Brain microvascular endothelial cell (primary cell): Measurements from ENCODE around the gene ZCCHC12.
"Not testable (repeated sequence)": the region's sequence is repeated elsewhere in the genome, so short reads cannot be mapped to it uniquely, and the experiment has no call there.

ENCODE experiments used
- DNase-seq: peaks from one replicate; pipeline ENCODE4 v3.0.0-alpha.2; 2020
- H3K27ac ChIP-seq: fragments of 250-450 bp; sonication (Bioruptor Pico); 2 replicates; pipeline ENCODE4 v1.5.1; 2020; ENCODE audit warnings: mild to moderate bottlenecking, moderate library complexity
- H3K27me3 ChIP-seq: fragments of 250-450 bp; sonication (Bioruptor Pico); replicated peaks from 2 replicates; pipeline ENCODE4 v1.5.1; 2020; ENCODE audit warnings: mild to moderate bottlenecking
- H3K36me3 ChIP-seq: fragments of 250-450 bp; sonication (Bioruptor Pico); replicated peaks from 2 replicates; pipeline ENCODE4 v1.5.1; 2020; ENCODE audit warnings: mild to moderate bottlenecking
- H3K4me3 ChIP-seq: 2 replicates; pipeline ENCODE4 v1.5.1; 2011; ENCODE audit warnings: low read depth, mild to moderate bottlenecking, control low read depth, low read length, moderate library complexity
- in situ Hi-C: cut with HindIII; loops from 2 replicates; pipeline ENCODE4 v1.10.0; 2017; ENCODE audit warnings: low sequenced_read_pairs, low pct_ligation_motif_present
- TF ChIP-seq, protein P1 (sequence below): IDR thresholded peaks from 2 replicates; pipeline ENCODE4 v1.5.1; 2011; ENCODE audit warnings: low read depth, mild to moderate bottlenecking, moderate library complexity, low read length, control low read depth, inconsistent platforms; ENCODE audit errors: missing control alignments

Gene ZCCHC12

DNA sequence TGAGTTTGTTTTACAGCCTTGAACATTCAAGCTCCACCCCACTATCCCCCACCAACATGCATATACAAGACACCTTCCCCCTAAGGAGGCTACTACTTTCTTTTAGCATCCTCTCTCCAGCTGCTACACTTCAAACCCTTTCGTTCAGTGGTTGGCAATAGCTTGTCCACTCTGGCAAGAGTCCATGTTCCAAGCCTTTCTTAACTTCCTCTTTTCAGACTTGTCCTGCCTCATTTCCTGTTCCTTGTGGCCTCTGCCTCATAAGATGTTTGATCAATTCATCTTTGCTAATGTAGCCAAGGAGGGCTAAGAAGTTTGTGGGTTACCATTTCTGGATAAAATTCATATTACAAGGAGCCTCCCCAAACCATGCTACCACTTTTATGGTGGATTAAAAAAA, 20.8 kb upstream of the ZCCHC12 start:
- no peak for DNase-seq
- Histone ChIP-seq H3K27ac (no peak overlapping the region), H3K4me3 (no peak overlapping the region), H3K36me3 (no peaks in the 10 kb centered on the region), H3K27me3 (no peaks in the 10 kb centered on the region)
- in situ Hi-C loops = no loop called here
- TF ChIP-seq, protein P1, sequence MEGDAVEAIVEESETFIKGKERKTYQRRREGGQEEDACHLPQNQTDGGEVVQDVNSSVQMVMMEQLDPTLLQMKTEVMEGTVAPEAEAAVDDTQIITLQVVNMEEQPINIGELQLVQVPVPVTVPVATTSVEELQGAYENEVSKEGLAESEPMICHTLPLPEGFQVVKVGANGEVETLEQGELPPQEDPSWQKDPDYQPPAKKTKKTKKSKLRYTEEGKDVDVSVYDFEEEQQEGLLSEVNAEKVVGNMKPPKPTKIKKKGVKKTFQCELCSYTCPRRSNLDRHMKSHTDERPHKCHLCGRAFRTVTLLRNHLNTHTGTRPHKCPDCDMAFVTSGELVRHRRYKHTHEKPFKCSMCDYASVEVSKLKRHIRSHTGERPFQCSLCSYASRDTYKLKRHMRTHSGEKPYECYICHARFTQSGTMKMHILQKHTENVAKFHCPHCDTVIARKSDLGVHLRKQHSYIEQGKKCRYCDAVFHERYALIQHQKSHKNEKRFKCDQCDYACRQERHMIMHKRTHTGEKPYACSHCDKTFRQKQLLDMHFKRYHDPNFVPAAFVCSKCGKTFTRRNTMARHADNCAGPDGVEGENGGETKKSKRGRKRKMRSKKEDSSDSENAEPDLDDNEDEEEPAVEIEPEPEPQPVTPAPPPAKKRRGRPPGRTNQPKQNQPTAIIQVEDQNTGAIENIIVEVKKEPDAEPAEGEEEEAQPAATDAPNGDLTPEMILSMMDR = no peak

GRCh38 chrX:118807151-118808017, 16.2 kb upstream of the ZCCHC12 start:
- in situ Hi-C loops = no loop called here
- Histone ChIP-seq H3K36me3 (no peaks in the 10 kb centered on the region), H3K4me3 (no peak overlapping the region), H3K27me3 (no peaks in the 10 kb centered on the region), H3K27ac (no peak overlapping the region)
- TF ChIP-seq, protein P1 = peak; percentile 73
- peak; percentile 6 for DNase-seq

- H3K4me3 ChIP-seq, H3K36me3 ChIP-seq, in situ Hi-C loops, H3K27me3 ChIP-seq, H3K27ac ChIP-seq, DNase-seq: not testable (repeated sequence)
These were observed 6.4 kb upstream of the ZCCHC12 start for GRCh38 chrX:118817257-118817656.

GRCh38 chrX:118824173-118824730, 628 bp downstream of the ZCCHC12 start:
- no peaks in the 10 kb centered on the region for H3K27me3 ChIP-seq

GRCh38 chrX:118825227-118825626, 1.6 kb downstream of the ZCCHC12 start:
- TF ChIP-seq, protein P1 = no peak
- no peak for DNase-seq
- in situ Hi-C loops = no loop called here
- no peaks in the 10 kb centered on the region for H3K27me3 ChIP-seq
- H3K4me3 ChIP-seq = no peak overlapping the region
- H3K27ac ChIP-seq = no peak overlapping the region
- H3K36me3 ChIP-seq = no peaks in the 10 kb centered on the region

More at GRCh38 chrX:118824173-118824730, 628 bp downstream of the ZCCHC12 start:
- Histone ChIP-seq H3K27ac (no peak overlapping the region), H3K36me3 (no peaks in the 10 kb centered on the region), H3K4me3 (peak overlapping the region; percentile 43)
- DNase-seq = no peak
- in situ Hi-C loops = no loop called here
- TF ChIP-seq, protein P1 = peak; percentile 10

- Histone ChIP-seq H3K27ac (no peak overlapping the region), H3K36me3 (no peaks in the 10 kb centered on the region), H3K4me3 (peak overlapping the region; percentile 54), H3K27me3 (no peaks in the 10 kb centered on the region)
- DNase-seq = peak; percentile 31
- TF ChIP-seq, protein P1 = peak; percentile 72
- in situ Hi-C loops = no loop called here
These were observed 15.8 kb downstream of the ZCCHC12 start for GRCh38 chrX:118839334-118839958.
